ENCODE measurements around the gene PDXK.

The PDXK gene

GRCh38 chr21:43726686-43727518 is 8.0 kb downstream of the PDXK start:
- DNase-seq (ENCODE audit: low read depth), result no peak
- TF ChIP-seq CTCF (IDR thresholded peaks at IDR 0.05; ENCODE audit: insufficient read depth, low read depth, low read length, missing control alignments), result no peak
- no peak overlapping the region for H3K4me3 ChIP-seq (ENCODE audit: low read length)

DNA sequence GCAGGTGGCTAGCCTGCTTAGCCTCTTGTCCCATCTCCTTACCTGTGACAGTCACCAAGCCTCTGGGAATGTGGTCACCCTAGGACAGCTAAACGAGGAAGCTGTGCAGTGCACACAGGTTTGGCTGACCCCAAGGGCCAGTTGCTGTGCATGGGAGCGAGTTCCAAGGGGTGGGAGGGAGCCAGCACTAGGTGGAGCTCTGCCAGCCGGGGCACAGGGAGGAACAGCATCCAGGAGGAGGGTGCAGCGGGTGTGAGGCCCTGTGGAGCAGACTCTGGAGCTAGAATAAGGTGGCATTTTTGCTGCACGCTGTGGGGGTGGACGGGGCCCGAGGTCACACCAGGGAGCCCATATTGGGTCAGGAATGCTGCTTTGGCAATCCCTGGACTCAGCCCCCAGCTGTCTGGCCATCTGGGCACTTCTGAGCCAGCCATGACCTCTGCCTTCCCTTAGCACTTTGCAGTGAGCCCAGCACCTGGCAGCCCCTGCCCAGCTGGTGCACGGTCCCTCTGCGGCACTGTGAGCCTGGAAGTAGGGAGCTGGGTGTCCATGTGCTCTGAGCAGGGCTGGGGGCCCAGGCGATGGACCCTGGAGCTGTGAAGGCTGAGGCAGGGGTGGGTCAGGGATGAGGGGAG is 8.7 kb downstream of the PDXK start:
- no peak overlapping the region for H3K4me3 ChIP-seq (ENCODE audit: low read length)
- peak; percentile 17 for TF ChIP-seq CTCF (IDR thresholded peaks at IDR 0.05; ENCODE audit: insufficient read depth, low read depth, low read length, missing control alignments)
- DNase-seq (ENCODE audit: low read depth), result peak; percentile 36

- no peak for DNase-seq (ENCODE audit: low read depth)
- no peak overlapping the region for H3K4me3 ChIP-seq (ENCODE audit: low read length)
- no peak for TF ChIP-seq CTCF (IDR thresholded peaks at IDR 0.05; ENCODE audit: insufficient read depth, low read depth, low read length, missing control alignments)
Observed at GRCh38 chr21:43728154-43728466, 9.2 kb downstream of the PDXK start.

- peak; percentile 95 for DNase-seq (ENCODE audit: low read depth)
- peak; percentile 9 for TF ChIP-seq CTCF (IDR thresholded peaks at IDR 0.05; ENCODE audit: insufficient read depth, low read depth, low read length, missing control alignments)
- peak overlapping the region; percentile 42 for H3K4me3 ChIP-seq (ENCODE audit: low read length)
Observed at GRCh38 chr21:43728467-43729390, 9.8 kb downstream of the PDXK start.

- no peak for DNase-seq (ENCODE audit: low read depth)
- no peak overlapping the region for H3K4me3 ChIP-seq (ENCODE audit: low read length)
- TF ChIP-seq CTCF (IDR thresholded peaks at IDR 0.05; ENCODE audit: insufficient read depth, low read depth, low read length, missing control alignments), result no peak
Observed at GRCh38 chr21:43731476-43731875, 12.5 kb downstream of the PDXK start.

GRCh38 chr21:43731891-43732711 is 13.2 kb downstream of the PDXK start:
- H3K4me3 ChIP-seq (ENCODE audit: low read length), result no peak overlapping the region
- TF ChIP-seq CTCF (IDR thresholded peaks at IDR 0.05; ENCODE audit: insufficient read depth, low read depth, low read length, missing control alignments), result no peak
- no peak for DNase-seq (ENCODE audit: low read depth)
